HUDEP-2 (cell line): ENCODE data around the gene STAT3.

Experiments used
- DNase-seq, 76 experiments: peaks; one replicate each; lab custom pipeline; 2025; ENCODE audit not compliant: unreplicated experiment in 76 of 76; lab: John Stamatoyannopoulos, UW

Gene STAT3

DNA sequence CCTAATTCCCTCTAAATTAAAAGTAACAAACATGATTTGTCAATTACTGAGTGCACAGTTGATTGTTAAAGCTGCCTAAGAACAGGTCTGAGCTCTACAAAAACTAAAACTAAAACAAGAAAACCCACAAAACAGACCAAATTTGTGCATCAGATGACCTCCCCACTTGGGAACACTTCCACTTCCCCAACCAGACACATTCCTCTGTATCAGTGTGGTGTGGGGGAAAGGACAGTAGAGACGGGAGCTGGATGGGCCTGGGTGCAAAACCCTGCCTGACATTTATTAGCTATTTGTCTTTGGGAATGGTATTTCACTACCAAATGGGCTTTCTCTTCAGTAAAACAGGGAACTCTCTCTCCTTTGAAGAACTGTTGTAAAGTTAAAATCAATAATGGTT, 29.8 kb downstream of the STAT3 start:
- DNase-seq: no peak

DNA sequence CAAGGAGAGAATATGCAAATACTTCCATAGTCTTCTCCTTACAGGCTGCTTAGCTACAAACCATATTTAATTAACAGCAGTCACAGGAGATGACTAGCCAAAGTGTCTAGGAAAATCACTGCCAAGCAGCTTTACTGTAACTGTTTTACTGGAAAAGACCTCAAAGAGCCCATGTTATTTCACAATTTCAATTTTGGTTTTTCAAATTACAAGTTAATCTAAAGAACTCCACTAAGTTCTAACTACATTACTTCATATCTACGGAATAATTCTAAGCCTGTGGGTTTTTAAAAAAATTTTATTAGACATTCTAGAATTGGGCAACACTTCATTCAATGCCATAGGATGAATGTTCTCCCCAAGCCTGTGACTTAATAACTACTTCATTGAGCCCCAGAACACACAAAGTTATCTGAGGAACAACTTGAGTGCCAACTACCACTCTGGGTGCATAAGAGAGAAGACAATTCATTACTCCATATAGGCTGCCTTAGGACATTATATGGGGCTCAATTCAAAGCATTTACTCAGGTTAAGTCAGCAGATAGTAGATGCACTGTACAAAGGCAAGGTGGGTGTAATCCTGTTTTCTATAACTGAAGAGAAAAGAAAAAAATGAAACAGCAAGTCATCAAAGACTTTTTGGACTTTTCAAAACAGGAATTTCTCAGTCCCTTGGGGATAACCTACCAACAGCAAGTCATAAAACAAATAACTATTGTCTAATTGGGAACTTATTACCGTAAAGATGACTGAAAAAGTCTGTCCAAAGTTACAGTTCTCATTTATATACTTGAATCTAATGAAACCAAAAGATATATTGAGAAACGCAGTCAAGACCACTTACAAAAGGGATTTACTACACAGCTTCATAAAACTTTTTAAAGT, 33.0 kb downstream of the STAT3 start:
- no peak for DNase-seq

DNA sequence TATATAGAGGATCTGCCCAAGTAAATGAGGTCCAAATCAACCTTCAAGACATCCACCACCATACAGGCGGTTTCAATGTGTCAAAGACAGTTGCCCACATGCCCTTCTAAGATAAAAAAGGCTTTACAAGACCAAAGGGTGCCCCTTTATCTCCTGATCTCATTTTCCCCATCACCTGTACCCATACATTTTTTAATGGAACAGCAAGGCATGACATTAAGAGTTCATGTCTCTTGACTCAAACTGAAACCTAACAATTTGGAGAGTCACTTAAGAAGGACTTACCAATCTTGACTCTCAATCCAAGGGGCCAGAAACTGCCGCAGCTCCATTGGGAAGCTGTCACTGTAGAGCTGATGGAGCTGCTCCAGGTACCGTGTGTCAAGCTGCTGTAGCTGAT, 40.1 kb downstream of the STAT3 start:
- DNase-seq: no peak

DNA sequence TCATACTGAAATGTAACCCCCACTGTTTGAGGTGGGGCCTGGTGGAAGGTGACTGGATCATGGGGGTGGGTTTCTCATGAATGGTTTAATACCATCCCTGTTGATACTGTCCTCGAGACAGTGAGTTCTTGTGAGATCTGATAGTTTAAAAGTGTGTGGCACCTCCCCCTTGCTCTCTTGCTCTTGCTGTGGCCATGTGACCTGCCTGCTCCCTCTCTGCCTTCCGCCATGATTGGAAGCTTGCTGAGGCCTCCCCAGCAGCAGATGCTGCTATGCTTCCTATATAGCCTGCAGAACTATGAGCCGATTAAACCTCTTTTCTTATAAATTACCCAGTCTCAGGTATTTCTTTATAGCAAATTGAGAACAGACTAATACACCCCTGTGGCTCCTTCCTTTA, 40.6 kb downstream of the STAT3 start:
- DNase-seq: no peak

DNA sequence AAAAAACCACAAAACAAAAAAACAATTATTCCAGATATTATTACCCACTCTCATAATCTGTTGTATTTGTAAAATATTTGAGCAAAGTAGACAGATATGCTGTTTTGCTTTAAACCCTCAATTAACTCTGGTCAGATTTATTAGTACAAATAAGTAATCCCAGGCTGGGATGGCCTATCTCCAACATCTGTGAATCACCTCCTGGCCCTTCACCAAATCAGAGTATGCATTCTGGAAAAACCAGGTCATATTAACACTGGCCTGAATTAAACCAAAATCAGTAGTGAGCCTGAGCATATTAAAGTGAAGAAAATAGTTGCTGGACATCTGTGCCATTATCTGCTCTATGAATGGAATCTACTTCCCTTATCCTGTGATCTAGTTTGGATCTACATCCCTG, 41.0 kb downstream of the STAT3 start:
- DNase-seq: peak in 2 of 76 experiments; percentile 23 to 25

DNA sequence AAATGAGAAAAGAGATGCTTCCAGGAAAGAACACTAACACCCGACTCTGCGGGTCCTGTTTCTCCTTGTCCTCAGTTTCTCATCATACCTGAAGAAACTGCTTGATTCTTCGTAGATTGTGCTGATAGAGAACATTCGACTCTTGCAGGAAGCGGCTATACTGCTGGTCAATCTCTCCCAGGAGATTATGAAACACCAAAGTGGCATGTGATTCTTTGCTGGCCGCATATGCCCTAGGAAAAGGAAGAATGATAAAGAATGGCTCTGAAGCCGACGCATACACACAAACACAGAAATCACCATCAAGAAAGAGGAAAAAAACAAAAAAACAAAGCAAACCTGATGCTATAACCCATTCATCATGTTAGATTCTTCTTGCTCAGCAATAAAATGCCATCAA, 41.8 kb downstream of the STAT3 start:
- no peak for DNase-seq

DNA sequence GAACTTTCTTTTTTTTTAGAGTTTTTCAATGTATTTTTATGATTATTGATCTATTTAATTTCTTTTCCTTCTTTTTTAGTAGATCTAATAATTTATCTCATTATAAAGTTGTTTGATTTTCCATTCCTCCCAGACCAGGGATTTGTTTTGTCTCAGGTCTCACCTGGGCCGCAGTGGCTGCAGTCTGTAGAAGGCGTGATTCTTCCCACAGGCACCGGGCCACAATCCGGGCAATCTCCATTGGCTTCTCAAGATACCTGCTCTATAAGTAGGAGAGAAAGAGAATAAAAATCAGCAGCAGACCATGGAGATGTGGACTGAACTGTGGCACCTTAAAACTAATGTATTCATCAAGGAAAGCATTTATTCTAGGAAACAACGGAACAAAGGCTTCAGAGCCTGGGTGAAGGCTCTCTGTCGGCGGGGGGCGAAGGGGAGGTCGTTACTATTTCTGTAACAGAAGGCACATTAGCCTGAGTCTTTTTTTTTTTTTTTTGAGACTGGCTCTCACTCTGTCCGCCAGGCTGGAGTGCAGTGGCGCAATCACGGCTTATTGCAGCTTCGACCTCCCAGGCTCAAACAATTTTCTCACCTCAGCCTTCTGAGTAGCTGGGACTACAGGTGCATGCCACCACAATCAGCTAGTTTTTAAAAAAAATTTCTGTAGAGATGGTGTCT, 42.7 kb downstream of the STAT3 start:
- DNase-seq: no peak

DNA sequence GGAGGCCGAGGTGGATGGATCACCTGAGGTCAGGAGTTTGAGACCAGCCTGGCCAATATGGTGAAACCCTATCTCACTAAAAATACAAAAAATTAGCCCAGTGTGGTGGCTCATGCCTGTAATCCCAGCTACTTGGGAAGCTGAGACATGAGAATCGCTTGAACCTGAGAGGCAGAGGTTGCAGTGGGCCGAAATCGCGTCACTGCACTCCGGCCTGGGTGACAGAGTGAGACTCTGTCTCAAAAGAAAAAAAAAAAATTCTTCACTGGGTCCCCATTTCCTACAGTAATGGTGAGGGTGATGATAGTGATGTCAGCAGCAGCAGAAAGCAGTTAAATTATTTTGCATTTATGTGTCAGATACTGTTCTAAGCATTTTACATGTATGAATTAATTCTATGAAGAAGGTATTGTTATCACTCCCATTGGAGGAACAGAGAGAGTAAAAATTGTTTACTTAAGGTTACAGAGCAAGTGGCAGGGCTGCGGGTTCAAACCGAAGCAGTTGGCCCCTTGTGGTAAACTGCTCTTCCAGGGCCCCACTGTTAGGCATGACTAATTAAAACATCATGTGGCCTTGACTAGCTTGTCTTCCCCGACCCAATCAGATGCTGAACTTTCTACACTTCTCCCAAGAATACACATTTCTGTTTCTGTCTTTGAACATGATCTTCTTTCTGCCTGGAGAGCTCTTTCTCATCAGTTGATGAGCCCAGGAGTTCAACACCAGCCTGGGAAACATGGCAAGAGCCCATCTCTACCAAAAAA, 45.8 kb downstream of the STAT3 start:
- peak in 1 of 76 experiments; percentile 43 for DNase-seq

DNA sequence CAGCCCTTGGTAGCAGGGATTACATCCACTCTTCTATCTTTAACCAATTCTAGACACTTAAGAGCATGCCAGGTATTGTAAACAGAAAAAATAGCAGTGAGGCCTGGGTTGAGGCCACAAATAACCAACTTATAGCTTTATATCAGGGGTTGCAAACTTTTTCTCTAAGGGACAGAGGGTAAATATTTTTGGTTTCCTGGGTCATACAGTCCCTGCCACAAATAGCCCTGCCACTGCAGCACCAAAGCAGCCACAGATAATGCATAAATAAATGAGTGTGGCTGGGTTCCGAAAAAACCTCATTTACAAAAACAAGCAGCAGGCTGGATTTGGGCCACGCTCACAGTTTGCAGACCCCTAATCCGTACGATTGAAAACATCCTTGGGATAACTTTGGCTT, 46.7 kb downstream of the STAT3 start:
- DNase-seq: no peak

DNA sequence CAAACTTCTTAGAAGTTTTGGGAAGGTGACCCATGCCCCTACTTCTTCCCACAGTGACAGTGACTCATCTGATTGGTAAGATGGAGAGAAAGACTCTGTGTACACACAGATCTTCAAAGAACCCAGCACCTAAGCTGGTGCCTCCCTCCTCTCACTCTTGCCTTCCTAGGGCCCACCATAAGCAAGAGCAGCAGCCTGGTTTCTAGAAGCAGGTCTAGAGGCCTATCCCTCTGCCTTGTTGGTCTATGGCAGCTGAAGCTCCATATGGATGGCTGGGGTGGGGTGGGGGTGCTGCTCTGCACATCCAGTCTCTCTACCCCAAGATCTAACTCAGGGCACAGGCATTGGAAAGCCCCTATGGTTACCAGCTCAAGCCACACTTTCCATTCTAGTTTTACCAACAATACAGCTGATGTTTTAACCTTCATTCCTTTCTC, 47.5 kb downstream of the STAT3 start:
- no peak for DNase-seq

DNA sequence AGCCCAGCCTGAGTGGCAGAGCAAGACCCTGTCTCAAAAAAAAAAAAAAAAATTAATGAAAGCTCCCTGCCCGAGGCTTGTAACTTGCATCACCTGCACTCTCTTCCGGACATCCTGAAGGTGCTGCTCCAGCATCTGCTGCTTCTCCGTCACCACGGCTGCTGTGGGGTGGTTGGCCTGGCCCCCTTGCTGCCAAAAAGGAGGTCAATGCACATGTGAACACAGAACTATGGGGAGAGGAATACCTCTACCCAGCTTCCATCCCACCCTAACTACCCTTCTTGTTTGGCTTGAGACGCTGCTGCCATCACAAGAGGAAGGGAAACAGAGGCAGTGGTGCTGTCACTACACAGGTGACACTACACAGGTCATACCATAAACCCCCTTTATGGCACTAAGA, 49.0 kb downstream of the STAT3 start:
- no peak for DNase-seq

DNA sequence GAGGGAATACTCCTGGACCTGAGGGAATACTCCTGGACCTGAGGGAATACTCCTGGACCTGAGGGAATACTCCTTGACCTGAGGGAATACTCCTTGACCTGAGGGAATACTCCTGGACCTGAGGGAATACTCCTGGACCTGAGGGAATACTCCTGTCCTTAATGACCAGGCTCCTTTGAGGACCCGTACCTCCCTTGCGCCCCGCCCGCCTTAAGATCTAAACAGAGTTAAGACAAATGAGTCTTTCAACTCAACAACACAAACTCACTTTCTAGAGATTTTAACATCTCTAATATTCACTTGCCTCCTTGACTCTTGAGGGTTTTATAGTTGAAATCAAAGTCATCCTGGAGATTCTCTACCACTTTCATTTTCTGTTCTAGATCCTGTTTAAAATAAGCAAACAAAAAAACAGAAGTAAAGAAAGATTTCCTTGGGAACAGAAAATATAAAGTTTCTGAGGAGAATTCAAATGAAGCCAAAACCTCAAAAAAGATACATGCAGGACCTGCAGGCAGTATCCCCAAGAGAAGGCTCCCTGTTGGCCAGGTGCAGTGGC, 49.7 kb downstream of the STAT3 start:
- no peak for DNase-seq

DNA sequence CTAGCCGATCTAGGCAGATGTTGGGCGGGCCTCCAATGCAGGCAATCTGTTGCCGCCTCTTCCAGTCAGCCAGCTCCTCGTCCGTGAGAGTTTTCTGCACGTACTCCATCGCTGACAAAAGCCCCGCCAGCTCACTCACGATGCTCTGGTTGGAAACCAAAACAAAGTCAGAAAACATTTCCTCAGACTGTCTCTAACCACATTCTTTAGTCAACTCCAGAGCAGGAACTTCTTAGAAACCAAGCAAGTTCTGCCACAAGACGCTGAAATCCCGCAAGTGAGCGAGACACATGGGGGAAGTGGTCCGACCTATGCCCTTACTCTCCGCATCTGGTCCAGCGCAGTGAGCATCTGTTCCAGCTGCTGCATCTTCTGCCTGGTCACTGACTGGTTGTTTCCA, 50.8 kb downstream of the STAT3 start:
- DNase-seq: no peak

DNA sequence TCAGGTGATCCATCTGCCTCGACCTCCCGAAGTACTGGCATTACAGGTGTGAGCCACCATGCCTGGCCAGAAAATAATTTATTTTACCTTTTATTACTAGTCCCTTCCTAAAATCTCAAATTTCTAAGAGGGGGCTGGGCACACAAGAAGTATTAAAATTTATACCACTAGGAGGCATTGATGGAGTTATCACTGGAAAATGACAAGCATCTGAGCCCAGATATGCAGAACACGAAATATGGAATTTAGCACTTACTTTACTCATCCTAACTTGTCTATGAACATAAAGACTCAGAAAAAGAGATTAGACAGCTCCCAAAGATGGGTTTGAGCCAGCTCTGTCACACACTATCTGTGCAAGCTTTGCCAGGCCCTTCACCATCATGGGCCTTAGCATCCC, 53.6 kb downstream of the STAT3 start:
- DNase-seq: no peak

DNA sequence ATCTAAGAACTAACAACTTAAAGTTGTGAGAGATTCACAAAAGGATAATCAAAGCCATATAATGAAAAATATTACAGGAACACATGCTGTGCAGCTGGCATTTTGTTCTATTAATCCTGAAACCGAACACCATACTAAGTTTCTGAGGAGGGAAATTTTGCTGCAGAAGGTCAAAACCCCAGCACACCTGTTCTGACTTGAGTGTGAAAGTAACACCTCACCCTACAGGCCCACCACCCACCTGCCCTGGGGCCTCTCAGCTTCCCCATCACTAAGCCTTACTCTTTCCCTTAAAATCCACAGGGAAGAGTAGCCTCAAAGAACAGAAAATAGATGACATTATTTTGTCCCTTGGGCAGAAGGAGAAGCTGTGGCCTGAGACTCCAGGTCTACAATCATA, 55.2 kb downstream of the STAT3 start:
- DNase-seq: no peak

DNA sequence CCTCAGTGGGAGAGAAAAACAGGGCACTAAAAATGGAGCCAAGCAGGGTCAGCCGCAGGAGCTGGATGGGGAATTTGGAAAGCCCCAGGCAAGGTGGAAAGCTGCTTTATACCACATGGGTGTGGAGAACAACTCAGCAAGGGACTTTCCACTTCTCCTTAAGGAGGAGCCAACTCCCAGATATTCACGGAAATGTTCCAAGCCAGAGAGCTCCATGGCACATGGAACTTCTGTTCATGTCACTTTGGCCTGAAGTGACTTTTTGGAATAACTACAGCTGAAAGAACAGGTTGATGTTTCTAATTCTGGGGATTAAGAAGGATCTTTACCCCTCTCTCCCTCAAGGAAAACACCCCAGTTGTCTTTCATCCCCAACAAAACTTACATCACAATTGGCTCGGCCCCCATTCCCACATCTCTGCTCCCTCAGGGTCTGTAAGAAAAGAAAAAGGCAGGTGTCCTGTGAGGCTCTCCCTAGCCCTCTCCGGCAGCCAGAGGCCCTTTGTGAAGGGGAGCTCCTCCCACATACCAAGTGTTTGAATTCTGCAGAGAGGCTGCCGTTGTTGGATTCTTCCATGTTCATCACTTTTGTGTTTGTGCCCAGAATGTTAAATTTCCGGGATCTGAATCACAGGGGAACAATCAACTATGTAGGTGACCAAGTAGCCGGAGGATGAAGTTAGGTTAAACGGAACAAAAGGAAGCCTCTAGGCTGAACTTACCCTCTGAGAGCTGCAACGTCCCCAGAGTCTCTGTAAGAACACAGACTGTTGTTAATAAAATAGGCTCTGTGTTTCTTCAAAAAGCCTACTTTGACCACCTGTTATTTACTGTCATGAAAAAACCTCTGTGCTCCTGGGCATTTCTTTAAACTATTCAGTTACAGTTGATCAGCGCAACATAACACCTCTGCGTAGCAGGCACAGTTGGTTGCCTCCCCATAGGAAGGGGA, 58.9 kb downstream of the STAT3 start:
- no peak for DNase-seq

DNA sequence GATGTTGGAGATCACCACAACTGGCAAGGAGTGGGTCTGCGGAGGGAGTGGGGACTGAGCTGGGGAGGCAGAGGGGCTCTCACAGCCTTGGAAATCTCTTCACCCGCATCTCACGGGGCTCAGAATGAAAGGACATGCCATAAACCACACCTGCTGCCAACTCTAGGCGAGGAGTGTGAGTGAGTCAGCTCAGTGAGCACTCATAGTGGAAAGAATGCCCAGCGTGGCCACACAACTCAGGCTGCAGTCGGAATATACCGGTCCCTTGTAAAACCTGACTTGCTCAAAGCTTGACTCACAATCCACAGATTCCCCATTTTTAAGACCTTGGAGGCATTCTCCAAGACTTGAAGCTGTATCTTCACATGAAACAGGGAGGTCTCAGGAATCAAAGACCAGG, 63.2 kb downstream of the STAT3 start:
- DNase-seq: peak in 2 of 76 experiments; percentile 11 to 42

DNA sequence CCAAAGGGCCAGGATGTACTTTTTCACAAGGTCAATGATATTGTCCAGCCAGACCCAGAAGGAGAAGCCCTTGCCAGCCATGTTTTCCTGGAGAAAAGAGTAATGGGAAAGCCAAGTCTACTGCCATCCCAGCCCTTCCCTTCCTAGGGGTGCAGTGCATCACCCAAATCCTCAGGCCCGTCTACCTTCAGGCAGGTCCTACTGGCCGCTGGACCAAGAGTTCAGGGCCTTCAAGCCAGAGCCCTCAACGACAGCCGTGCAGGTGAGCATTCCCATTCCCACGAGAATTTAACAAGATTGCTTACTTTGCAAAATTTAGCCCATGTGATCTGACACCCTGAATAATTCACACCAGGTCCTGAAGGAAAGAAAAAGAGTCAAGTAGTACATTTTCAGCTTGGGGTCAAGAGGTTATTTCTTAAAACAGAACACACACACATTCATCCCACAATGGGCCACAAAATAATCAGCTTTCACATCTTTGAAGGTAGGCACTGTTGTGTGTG, 64.9 kb downstream of the STAT3 start:
- DNase-seq: no peak

DNA sequence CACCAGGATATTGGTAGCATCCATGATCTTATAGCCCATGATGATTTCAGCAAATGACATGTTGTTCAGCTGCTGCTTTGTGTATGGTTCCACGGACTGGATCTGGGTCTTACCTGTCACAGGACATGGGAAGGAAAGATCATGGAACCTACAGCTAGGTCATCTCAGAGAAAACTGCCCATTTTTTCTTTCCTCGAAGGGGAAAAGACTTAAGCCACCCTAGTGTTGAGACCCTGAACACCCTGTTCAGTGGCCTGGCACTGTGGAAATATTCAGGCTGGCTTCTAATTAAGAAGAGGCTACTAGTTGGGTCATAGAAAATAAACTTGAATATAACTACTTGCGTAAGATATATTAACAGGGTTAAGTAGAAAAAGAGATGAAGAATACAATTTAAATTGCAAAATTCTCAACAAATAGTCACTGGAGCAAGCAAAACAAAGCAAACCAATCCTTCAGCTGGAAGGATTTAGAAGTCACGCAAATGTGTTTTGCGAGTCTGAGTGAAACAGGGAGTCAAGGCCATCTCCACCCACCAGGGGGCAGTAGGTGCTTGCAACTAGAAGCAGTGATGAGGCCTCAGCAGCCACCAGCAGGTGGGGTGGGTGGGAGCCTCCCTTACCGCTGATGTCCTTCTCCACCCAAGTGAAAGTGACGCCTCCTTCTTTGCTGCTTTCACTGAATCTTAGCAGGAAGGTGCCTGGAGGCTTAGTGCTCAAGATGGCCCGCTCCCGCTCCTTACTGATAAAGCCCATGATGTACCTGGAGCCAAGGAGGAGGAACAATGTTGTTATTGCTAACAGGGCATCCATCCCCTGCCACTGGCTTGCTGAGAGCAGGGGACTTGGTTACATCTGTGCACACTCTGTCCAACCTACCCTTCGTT, 65.6 kb downstream of the STAT3 start:
- DNase-seq: peak in 75 of 76 experiments; percentile 13 to 96 (median 88)
